NCI-H524 treated with DMSO at 0.1 percent for 48 hours (cell line): ENCODE data around the gene CCDC158.
A peak's percentile ranks its signal among the peaks of the same experiment; 100 is the strongest.
"Not testable (repeated sequence)": the region's sequence is repeated elsewhere in the genome, so short reads cannot be mapped to it uniquely, and the experiment has no call there.

ENCODE experiments used
- DNase-seq: peaks from one replicate; lab custom pipeline; 2025; lab: John Stamatoyannopoulos, UW

Gene CCDC158

GRCh38 chr4:76365636-76366035, 55.3 kb downstream of the CCDC158 start:
- DNase-seq = no peak

GRCh38 chr4:76364763-76365162, 56.2 kb downstream of the CCDC158 start:
- no peak for DNase-seq

- DNase-seq = no peak
These were observed 57.2 kb downstream of the CCDC158 start for GRCh38 chr4:76363556-76364290.

- no peak for DNase-seq
These were observed 59.1 kb downstream of the CCDC158 start for GRCh38 chr4:76361689-76362412.

- not testable (repeated sequence) for DNase-seq
These were observed 61.0 kb downstream of the CCDC158 start for GRCh38 chr4:76359881-76360466.

- no peak for DNase-seq
These were observed 63.0 kb downstream of the CCDC158 start for GRCh38 chr4:76357981-76358380.

GRCh38 chr4:76354517-76355473, 66.1 kb downstream of the CCDC158 start:
- no peak for DNase-seq

- DNase-seq = no peak
These were observed 78.1 kb downstream of the CCDC158 start for GRCh38 chr4:76342803-76343202.

- no peak for DNase-seq
These were observed 78.8 kb downstream of the CCDC158 start for GRCh38 chr4:76342191-76342590.

- DNase-seq = no peak
These were observed 79.9 kb downstream of the CCDC158 start for GRCh38 chr4:76341063-76341462.

- no peak for DNase-seq
These were observed 81.6 kb downstream of the CCDC158 start for GRCh38 chr4:76339364-76339763.

- no peak for DNase-seq
These were observed 86.1 kb downstream of the CCDC158 start for GRCh38 chr4:76334885-76335284.

GRCh38 chr4:76326515-76326914, 94.4 kb downstream of the CCDC158 start:
- no peak for DNase-seq

GRCh38 chr4:76325072-76325471, 95.9 kb downstream of the CCDC158 start:
- no peak for DNase-seq

- DNase-seq = no peak
These were observed 98.7 kb downstream of the CCDC158 start for GRCh38 chr4:76322236-76322635.

- no peak for DNase-seq
These were observed 104.8 kb downstream of the CCDC158 start for GRCh38 chr4:76316131-76316530.

- DNase-seq = no peak
These were observed 105.5 kb downstream of the CCDC158 start for GRCh38 chr4:76315267-76315918.

- no peak for DNase-seq
These were observed 107.4 kb downstream of the CCDC158 start for GRCh38 chr4:76313547-76313946.

GRCh38 chr4:76312457-76312856, 108.5 kb downstream of the CCDC158 start:
- no peak for DNase-seq

- no peak for DNase-seq
These were observed 109.0 kb downstream of the CCDC158 start for GRCh38 chr4:76311896-76312331.

GRCh38 chr4:76310683-76311082, 110.3 kb downstream of the CCDC158 start:
- peak; percentile 84 for DNase-seq
